ENCODE measurements around the gene RNF152. TPM values are rescaled to one million over a fixed set of nuclear protein-coding genes. Genes with fewer than 3 reads are reported as not detected.

Gene RNF152
- total RNA-seq, 4 donors from 2014 or later: 1.7 to 6.8 (median 4.4) TPM

GRCh38 chr18:61931654-61932379, 39.0 kb upstream of the RNF152 start:
- no peak for TF ChIP-seq POLR2A (IDR thresholded peaks at IDR 0.05)
- TF ChIP-seq, protein P1, sequence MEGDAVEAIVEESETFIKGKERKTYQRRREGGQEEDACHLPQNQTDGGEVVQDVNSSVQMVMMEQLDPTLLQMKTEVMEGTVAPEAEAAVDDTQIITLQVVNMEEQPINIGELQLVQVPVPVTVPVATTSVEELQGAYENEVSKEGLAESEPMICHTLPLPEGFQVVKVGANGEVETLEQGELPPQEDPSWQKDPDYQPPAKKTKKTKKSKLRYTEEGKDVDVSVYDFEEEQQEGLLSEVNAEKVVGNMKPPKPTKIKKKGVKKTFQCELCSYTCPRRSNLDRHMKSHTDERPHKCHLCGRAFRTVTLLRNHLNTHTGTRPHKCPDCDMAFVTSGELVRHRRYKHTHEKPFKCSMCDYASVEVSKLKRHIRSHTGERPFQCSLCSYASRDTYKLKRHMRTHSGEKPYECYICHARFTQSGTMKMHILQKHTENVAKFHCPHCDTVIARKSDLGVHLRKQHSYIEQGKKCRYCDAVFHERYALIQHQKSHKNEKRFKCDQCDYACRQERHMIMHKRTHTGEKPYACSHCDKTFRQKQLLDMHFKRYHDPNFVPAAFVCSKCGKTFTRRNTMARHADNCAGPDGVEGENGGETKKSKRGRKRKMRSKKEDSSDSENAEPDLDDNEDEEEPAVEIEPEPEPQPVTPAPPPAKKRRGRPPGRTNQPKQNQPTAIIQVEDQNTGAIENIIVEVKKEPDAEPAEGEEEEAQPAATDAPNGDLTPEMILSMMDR (IDR thresholded peaks at IDR 0.05 in 4 of 5, conservative IDR thresholded peaks at IDR 0.05 in 1 of 5): no peak
- intact Hi-C loops (cut with DNase I; ENCODE audit: low total_unique reads) (loop anchor here (10.0 kb wide), 1 partner anchor 63 kb away; no protein-coding TSS in a partner anchor), in situ Hi-C loops (cut with MboI; ENCODE audit: low sequenced_read_pairs in 4 of 4) (no loop called here)
- ATAC-seq (no peak), DNase-seq (no peak)
- H3K4me1 ChIP-seq: no peaks in the 10 kb centered on the region
- no peaks in the 10 kb centered on the region for H3K9me3 ChIP-seq
- H3K27ac ChIP-seq: no peak overlapping the region
- H3K4me3 ChIP-seq: no peak overlapping the region
- no peaks in the 10 kb centered on the region for H3K36me3 ChIP-seq
- no peaks in the 10 kb centered on the region for H3K27me3 ChIP-seq

GRCh38 chr18:61929881-61930640, 37.3 kb upstream of the RNF152 start:
- DNase-seq (no peak), ATAC-seq (no peak)
- TF ChIP-seq, protein P1 (IDR thresholded peaks at IDR 0.05 in 4 of 5, conservative IDR thresholded peaks at IDR 0.05 in 1 of 5): no peak
- no peaks in the 10 kb centered on the region for H3K27me3 ChIP-seq
- H3K27ac ChIP-seq: no peak overlapping the region
- no peaks in the 10 kb centered on the region for H3K4me1 ChIP-seq
- no peaks in the 10 kb centered on the region for H3K9me3 ChIP-seq
- no peak overlapping the region for H3K4me3 ChIP-seq
- intact Hi-C loops (cut with DNase I; ENCODE audit: low total_unique reads) (loop anchor here (10.0 kb wide), 1 partner anchor 65 kb away; no protein-coding TSS in a partner anchor), in situ Hi-C loops (cut with MboI; ENCODE audit: low sequenced_read_pairs in 4 of 4) (no loop called here)
- no peaks in the 10 kb centered on the region for H3K36me3 ChIP-seq

DNA sequence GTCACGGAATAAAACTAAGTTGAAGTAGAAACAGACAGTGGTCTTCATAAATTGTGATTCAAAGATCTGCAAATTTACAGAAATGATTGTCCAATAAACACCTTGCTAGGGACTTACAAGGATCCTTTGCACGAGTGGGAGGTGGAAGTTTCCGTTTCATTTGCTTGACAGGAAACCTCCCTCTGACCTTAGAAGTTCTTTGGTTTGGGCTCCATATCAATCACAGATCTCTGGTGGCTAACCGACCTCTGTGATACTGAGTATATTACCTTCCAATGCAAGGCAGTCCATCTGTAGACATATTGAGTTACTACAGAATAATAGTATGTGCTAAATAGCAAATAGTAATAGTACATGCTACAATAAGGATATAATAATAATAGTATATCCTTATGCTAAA, 33.7 kb upstream of the RNF152 start:
- in situ Hi-C loops (cut with MboI; ENCODE audit: low sequenced_read_pairs in 4 of 4) (no loop called here), intact Hi-C loops (cut with DNase I; ENCODE audit: low total_unique reads) (no loop called here)
- ATAC-seq (no peak), DNase-seq (no peak)
- Histone ChIP-seq H3K27ac (no peak overlapping the region), H3K9me3 (no peaks in the 10 kb centered on the region), H3K4me1 (no peaks in the 10 kb centered on the region), H3K36me3 (no peaks in the 10 kb centered on the region), H3K4me3 (no peak overlapping the region), H3K27me3 (no peaks in the 10 kb centered on the region)
- TF ChIP-seq, protein P1 (IDR thresholded peaks at IDR 0.05 in 4 of 5, conservative IDR thresholded peaks at IDR 0.05 in 1 of 5): no peak
- no peak for TF ChIP-seq POLR2A (IDR thresholded peaks at IDR 0.05)

- Histone ChIP-seq H3K27ac (no peak overlapping the region), H3K4me1 (no peaks in the 10 kb centered on the region), H3K36me3 (no peaks in the 10 kb centered on the region), H3K4me3 (no peak overlapping the region), H3K9me3 (no peaks in the 10 kb centered on the region), H3K27me3 (no peaks in the 10 kb centered on the region)
- intact Hi-C loops (cut with DNase I; ENCODE audit: low total_unique reads) (no loop called here), in situ Hi-C loops (cut with MboI; ENCODE audit: low sequenced_read_pairs in 4 of 4) (loop anchor here in 1 of 4 donors (25.0 kb wide), 1 partner anchor 213 kb away; no protein-coding TSS in a partner anchor)
- TF ChIP-seq, protein P1 (IDR thresholded peaks at IDR 0.05 in 4 of 5, conservative IDR thresholded peaks at IDR 0.05 in 1 of 5): no peak
- TF ChIP-seq POLR2A (IDR thresholded peaks at IDR 0.05): no peak
- no peak for DNase-seq
- ATAC-seq: no peak
Measured at GRCh38 chr18:61924550-61924949, 31.7 kb upstream of the RNF152 start.

Data from gastrocnemius medialis (tissue), 4 donors.